GM06990 (cell line): ENCODE measurements around the gene ANKRD44.
"Not testable (repeated sequence)": the region's sequence is repeated elsewhere in the genome, so short reads cannot be mapped to it uniquely, and the experiment has no call there.

ENCODE experiments used
- DNase-seq: peaks from one replicate; pipeline ENCODE4 v3.0.0-alpha.2; 2011; ENCODE audit not compliant: insufficient read length; ENCODE audit errors: extremely low read depth
- H3K27me3 ChIP-seq: replicated peaks from 2 replicates; pipeline ENCODE4 v1.6.0; 2011; ENCODE audit warnings: low read length; ENCODE audit not compliant: control insufficient read depth, insufficient read depth
- H3K36me3 ChIP-seq: 2 replicates; pipeline ENCODE4 v1.5.1; 2011; ENCODE audit warnings: low read length; ENCODE audit not compliant: control insufficient read depth, insufficient read depth
- H3K4me3 ChIP-seq: replicated peaks from 2 replicates; pipeline ENCODE4 v1.5.1; 2011; ENCODE audit warnings: low read depth, mild to moderate bottlenecking, control low read depth, low read length
- CTCF ChIP-seq: IDR thresholded peaks from 2 replicates; pipeline ENCODE4 v1.5.1; 2011; ENCODE audit warnings: low read length, control low read depth, mild to moderate bottlenecking, inconsistent platforms; ENCODE audit not compliant: insufficient read depth, poor library complexity, severe bottlenecking

Gene ANKRD44

DNA sequence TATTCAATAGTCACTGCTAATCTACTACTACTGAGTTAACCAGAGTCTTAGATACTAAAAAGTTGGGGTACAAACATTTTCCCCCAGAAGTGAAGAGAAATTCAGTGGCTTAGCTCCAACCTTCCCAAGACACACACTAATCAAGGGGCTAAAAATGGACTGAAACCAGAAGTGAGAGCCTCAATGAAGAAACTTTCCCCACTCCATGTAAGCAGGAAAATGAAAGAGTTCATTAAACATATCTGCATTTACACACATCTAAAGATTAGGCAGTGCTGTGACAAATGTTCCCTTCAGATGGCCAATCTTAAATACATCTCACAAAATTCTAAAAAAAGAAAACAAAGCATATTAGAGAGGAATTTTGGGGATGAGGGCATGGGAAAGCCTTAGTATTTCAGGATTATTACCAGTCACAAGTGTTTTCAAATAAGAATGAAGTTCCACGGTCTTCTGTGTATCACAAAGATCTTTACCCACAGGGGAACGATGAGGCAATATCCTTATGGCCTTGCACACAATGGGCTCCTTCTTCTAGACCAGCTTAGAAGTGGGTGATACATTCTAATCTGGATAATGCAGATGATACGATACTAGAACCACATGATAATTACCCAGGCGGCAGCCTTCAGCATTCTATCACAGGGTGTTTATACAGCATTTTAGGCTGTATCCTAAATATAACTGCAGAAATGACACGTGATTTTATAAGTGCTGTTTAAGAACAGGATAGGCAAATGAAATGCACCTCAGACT, 17.1 kb downstream of the ANKRD44 start:
- no peaks in the 10 kb centered on the region; the same call in 1 of the 2 replicates for H3K36me3 ChIP-seq
- peak; percentile 34 for DNase-seq
- H3K4me3 ChIP-seq, result peak overlapping the region; percentile 1; the same call in 1 of the 2 replicates
- no peaks in the 10 kb centered on the region for H3K27me3 ChIP-seq
- no peak for TF ChIP-seq CTCF

- Histone ChIP-seq H3K4me3 (no peak overlapping the region), H3K27me3 (no peaks in the 10 kb centered on the region), H3K36me3 (no peaks in the 10 kb centered on the region; the same call in 1 of the 2 replicates)
- no peak for TF ChIP-seq CTCF
- DNase-seq, result no peak
These were observed 18.0 kb downstream of the ANKRD44 start for GRCh38 chr2:197292619-197293018.

DNA sequence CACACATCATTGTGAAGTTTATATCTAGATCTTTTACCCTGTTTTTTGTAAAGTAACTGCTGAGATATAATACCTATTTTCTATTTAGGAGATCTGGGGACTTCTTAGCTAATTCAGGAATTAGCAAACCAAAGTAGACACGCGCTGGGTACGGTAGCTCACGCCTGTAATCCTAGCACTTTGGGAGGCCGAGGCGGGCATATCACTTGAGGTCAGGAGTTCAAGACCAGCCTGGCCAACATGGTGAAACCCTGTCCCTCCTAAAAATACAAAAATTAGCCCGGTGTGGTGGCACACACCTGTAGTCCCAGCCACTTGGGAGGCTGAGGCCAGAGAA, 23.0 kb downstream of the ANKRD44 start:
- DNase-seq, H3K4me3 ChIP-seq, H3K36me3 ChIP-seq, H3K27me3 ChIP-seq: not testable (repeated sequence)

DNA sequence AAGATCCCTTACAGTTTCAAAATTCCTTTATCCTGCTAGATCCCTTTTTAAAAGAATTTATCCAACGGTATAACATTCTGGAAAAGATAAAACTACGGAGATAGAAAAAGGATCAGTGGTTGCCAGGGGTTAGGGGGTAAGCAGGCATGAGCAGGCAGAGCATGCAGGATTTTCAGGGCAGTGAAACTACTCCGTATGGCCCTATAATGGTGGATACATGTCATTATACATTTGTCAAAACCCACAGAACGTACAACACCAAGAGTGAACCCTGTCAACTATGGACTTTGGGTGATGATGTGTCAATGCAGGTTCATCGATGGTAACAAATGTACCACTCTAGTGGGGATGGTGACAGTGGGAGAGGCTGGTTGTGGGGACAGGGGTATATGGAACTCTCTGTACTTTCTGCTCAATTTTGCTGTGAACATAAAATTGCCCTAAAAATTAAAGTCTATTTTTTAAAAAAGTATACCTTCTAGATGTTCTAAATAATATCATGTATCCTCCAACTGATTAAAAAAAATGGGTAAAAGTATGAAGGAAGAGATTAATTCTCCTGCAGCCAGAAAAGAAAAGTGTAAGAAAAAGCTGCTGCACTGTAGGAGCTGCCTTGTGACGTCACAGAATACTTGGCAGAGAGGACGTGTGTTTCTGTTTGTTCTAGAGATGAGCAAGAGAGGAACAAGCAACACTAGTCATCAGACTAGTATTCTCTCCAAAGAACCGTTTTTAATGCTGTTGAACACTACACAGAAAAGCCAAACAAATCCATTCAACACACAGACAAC, 23.6 kb downstream of the ANKRD44 start:
- H3K4me3 ChIP-seq, result no peak overlapping the region
- no peak for DNase-seq
- H3K27me3 ChIP-seq, result no peaks in the 10 kb centered on the region
- no peaks in the 10 kb centered on the region; the same call in none of the 2 replicates for H3K36me3 ChIP-seq
- TF ChIP-seq CTCF, result no peak

GRCh38 chr2:197285361-197285760, 25.2 kb downstream of the ANKRD44 start:
- Histone ChIP-seq H3K36me3 (no peaks in the 10 kb centered on the region; the same call in 1 of the 2 replicates), H3K27me3 (no peaks in the 10 kb centered on the region), H3K4me3 (no peak overlapping the region)
- no peak for TF ChIP-seq CTCF
- no peak for DNase-seq

GRCh38 chr2:197284956-197285355, 25.6 kb downstream of the ANKRD44 start:
- no peak for DNase-seq
- no peaks in the 10 kb centered on the region; the same call in 1 of the 2 replicates for H3K36me3 ChIP-seq
- no peaks in the 10 kb centered on the region for H3K27me3 ChIP-seq
- H3K4me3 ChIP-seq, result no peak overlapping the region
- TF ChIP-seq CTCF, result no peak
